PC-9 (cell line): ENCODE results near the gene SNORC. TPM values are rescaled to one million over a fixed set of nuclear protein-coding genes. Genes with fewer than 3 reads are reported as not detected.

Experiments used
- BruUV-seq: library from RNA; stranded (reverse); fragments of 400-500 nt; replicated peaks from 2 replicates; lab custom pipeline; 2021; lab: Mats Ljungman, UMichigan
- CTCF ChIA-PET: fragments of 300-600 bp; sonication (Branson Sonifier 250); formaldehyde crosslinking; loops from one replicate; lab custom pipeline; 2022; ENCODE audit warnings: antibody characterized with exemption; lab: Charles Lee
- POLR2A ChIA-PET: fragments of 300-600 bp; sonication (Branson Sonifier 250); formaldehyde crosslinking; loops from one replicate; lab custom pipeline; 2022; ENCODE audit warnings: antibody characterized with exemption; ENCODE audit not compliant: unreplicated experiment; lab: Charles Lee
- DNase-seq, 2 experiments: peaks; one replicate each; pipeline versions ENCODE4 v3.0.0 to v3.0.0-alpha.2; 2015 to 2022; ENCODE audit warnings: mixed read lengths in 1 of 2
- H2AFZ ChIP-seq: fragments of 200-600 bp; sonication (generic); 2 replicates; pipeline ENCODE4 v1.8.1; 2017; ENCODE audit warnings: antibody characterized with exemption
- H3F3A ChIP-seq: fragments of 200-600 bp; sonication (generic); 2 replicates; pipeline ENCODE4 v1.8.1; 2017; ENCODE audit warnings: antibody characterized with exemption, mild to moderate bottlenecking, low read depth; ENCODE audit not compliant: insufficient read depth
- H3K27ac ChIP-seq: fragments of 200-600 bp; sonication (generic); 2 replicates; pipeline ENCODE4 v1.6.1; 2016; ENCODE audit warnings: mixed run types
- H3K27me3 ChIP-seq: fragments of 200-600 bp; sonication (generic); 2 replicates; pipeline ENCODE4 v1.6.1; 2016; ENCODE audit warnings: low read depth, mixed run types; ENCODE audit not compliant: insufficient read depth
- H3K36me3 ChIP-seq: fragments of 200-600 bp; sonication (generic); 2 replicates; pipeline ENCODE4 v1.6.1; 2016; ENCODE audit warnings: low read depth, mixed run types
- H3K4me1 ChIP-seq: fragments of 200-600 bp; sonication (generic); replicated peaks from 2 replicates; pipeline ENCODE4 v1.6.1; 2016; ENCODE audit warnings: mixed run types; ENCODE audit not compliant: insufficient read depth
- H3K4me2 ChIP-seq: fragments of 200-600 bp; sonication (generic); 2 replicates; pipeline ENCODE4 v1.6.1; 2017; ENCODE audit warnings: mixed run types
- H3K4me3 ChIP-seq: fragments of 200-600 bp; sonication (generic); 2 replicates; pipeline ENCODE4 v1.6.1; 2016; ENCODE audit warnings: mixed run types
- H3K79me2 ChIP-seq: fragments of 200-600 bp; sonication (generic); 2 replicates; pipeline ENCODE4 v1.6.1; 2017; ENCODE audit warnings: low read depth, mixed run types
- H3K9me2 ChIP-seq: fragments of 200-600 bp; sonication (generic); 2 replicates; pipeline ENCODE4 v1.8.1; 2017; ENCODE audit warnings: mild to moderate bottlenecking; ENCODE audit not compliant: insufficient read depth
- H3K9me3 ChIP-seq: fragments of 200-600 bp; sonication (generic); 2 replicates; pipeline ENCODE4 v1.8.1; 2016; ENCODE audit warnings: low read depth; ENCODE audit not compliant: insufficient read depth
- H4K20me1 ChIP-seq: fragments of 200-600 bp; sonication (generic); 2 replicates; pipeline ENCODE4 v1.8.1; 2017; ENCODE audit not compliant: insufficient read depth
- EZH2 ChIP-seq: fragments of 200-600 bp; sonication (generic); IDR thresholded peaks from 2 replicates; pipeline ENCODE4 v1.8.0; 2017; ENCODE audit warnings: antibody characterized with exemption, low read depth
- intact Hi-C: fragments of 100-400 bp; cut with micrococcal nuclease; formaldehyde crosslinking; loops from one replicate; pipeline ENCODE4 v1.10.0; 2022; ENCODE audit not compliant: unreplicated experiment
- total RNA-seq: library from RNA; stranded (reverse); gene quantifications from 2 replicates; pipeline ENCODE4 v1.2.3, GENCODE V29; 2021
- TF ChIP-seq, protein P1 (sequence below): fragments of 200-600 bp; sonication (generic); conservative IDR thresholded peaks from 2 replicates; pipeline ENCODE4 v1.6.1; 2017; ENCODE audit warnings: mixed run types, antibody characterized with exemption, mild to moderate bottlenecking, moderate library complexity

Gene SNORC
- total RNA-seq, 1 experiment from 2014 or later = 10.4 TPM

DNA sequence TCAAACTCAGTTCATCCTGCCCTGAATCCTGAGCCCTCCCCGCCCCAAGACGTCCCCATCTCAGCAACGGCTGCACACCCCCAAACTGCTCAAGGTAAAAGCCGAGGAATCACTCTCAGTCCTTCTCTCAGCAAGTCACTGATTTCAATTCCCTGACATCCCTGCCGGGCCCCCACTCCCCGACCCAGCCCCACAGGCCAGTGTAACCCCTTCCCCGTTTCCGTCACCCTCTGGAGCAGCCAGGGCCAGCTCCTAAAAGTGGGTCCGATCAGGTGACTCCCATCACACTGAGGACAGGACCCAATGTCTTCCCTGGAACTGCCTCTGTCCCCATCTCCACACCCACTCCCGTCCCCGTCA, 20.5 kb downstream of the SNORC start:
- no peaks in the 10 kb centered on the region for H4K20me1 ChIP-seq
- ChIA-PET CTCF (interaction anchor here (1.3 kb wide), 1 partner anchor 361 kb away, joined by 7 read pairs; the partner anchor contains the start of gene ATG16L1), POLR2A (interaction anchor here (0.5 to 1.5 kb wide), 4 partner anchors 29 to 1031 kb away, joined by 3 to 5 read pairs (median 3); no protein-coding TSS in a partner anchor)
- no peaks in the 10 kb centered on the region for H3K9me3 ChIP-seq
- H3K9me2 ChIP-seq = no peaks in the 10 kb centered on the region
- TF ChIP-seq, protein P1, sequence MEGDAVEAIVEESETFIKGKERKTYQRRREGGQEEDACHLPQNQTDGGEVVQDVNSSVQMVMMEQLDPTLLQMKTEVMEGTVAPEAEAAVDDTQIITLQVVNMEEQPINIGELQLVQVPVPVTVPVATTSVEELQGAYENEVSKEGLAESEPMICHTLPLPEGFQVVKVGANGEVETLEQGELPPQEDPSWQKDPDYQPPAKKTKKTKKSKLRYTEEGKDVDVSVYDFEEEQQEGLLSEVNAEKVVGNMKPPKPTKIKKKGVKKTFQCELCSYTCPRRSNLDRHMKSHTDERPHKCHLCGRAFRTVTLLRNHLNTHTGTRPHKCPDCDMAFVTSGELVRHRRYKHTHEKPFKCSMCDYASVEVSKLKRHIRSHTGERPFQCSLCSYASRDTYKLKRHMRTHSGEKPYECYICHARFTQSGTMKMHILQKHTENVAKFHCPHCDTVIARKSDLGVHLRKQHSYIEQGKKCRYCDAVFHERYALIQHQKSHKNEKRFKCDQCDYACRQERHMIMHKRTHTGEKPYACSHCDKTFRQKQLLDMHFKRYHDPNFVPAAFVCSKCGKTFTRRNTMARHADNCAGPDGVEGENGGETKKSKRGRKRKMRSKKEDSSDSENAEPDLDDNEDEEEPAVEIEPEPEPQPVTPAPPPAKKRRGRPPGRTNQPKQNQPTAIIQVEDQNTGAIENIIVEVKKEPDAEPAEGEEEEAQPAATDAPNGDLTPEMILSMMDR = no peak
- TF ChIP-seq EZH2 = no peak
- no peak overlapping the region for H3K4me3 ChIP-seq
- DNase-seq = no peak
- no peaks in the 10 kb centered on the region for H3K79me2 ChIP-seq
- peaks cover 9% of the 10 kb centered on the region for H3K4me1 ChIP-seq
- BruUV-seq = no TSS peak
- no peaks in the 10 kb centered on the region for H3K27me3 ChIP-seq
- H3K4me2 ChIP-seq = no peak overlapping the region
- intact Hi-C loops = loop anchor here (2.0 kb wide), 1 partner anchor 90 kb away; no protein-coding TSS in a partner anchor
- H3F3A ChIP-seq = peaks cover 21% of the 10 kb centered on the region; the same call in 1 of the 2 replicates
- no peak overlapping the region for H2AFZ ChIP-seq
- no peak overlapping the region for H3K27ac ChIP-seq
- no peaks in the 10 kb centered on the region for H3K36me3 ChIP-seq

DNA sequence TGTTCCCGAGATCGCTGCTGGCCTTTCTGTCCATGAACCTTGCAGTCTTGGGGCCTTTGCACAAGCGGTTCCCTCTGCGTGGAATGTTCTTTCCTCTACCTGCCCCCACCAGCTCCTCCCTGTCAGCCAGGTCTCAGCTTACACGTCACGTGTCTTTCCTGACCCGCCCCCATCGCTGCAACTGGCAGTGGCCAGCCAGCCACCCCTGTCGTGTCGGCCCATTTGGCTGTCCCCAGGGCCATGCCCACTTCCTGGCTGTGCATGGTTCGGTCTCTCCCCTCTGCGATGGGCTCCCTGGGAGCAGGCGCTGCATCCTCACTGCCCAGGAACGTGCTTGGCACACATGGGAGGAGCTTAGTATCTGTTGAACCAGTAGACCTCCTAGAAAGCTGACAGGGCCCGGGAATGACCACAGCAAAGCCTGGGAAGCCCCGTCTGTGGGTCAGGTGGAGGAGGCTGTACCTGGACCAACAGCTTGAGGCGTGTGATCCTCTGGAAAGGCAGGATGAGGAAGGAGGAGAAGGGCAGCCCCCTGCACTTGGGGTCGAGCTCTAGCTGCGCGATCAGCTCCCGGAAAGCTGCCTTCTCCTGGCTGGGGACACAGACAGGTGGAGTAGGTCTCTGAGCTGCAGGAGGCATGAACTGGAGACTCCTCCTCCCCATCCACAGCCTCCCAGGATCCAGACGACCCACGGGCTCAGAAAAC, 21.0 kb downstream of the SNORC start:
- no peaks in the 10 kb centered on the region for H3K9me3 ChIP-seq
- H3K36me3 ChIP-seq = no peaks in the 10 kb centered on the region
- H3K4me3 ChIP-seq = no peak overlapping the region
- TSS peak; percentile 69 for BruUV-seq
- no peak overlapping the region for H3K27ac ChIP-seq
- no peaks in the 10 kb centered on the region for H4K20me1 ChIP-seq
- CTCF ChIA-PET = interaction anchor here (0.6 to 1.3 kb wide), 4 partner anchors 80 to 361 kb away, joined by 3 to 7 read pairs (median 4); partner anchors contain the start of gene ATG16L1
- DNase-seq = peak; percentile 62 to 99
- intact Hi-C loops = loop anchor here (1.0 to 2.0 kb wide), 3 partner anchors 35 to 275 kb away; no protein-coding TSS in a partner anchor
- no peak overlapping the region for H3K4me2 ChIP-seq
- peaks cover 3% of the 10 kb centered on the region for H3K4me1 ChIP-seq
- H3K9me2 ChIP-seq = no peaks in the 10 kb centered on the region
- no peaks in the 10 kb centered on the region for H3K27me3 ChIP-seq
- no peak overlapping the region for H2AFZ ChIP-seq
- POLR2A ChIA-PET = interaction anchor here (0.5 to 1.5 kb wide), 5 partner anchors 10 to 98 kb away, joined by 3 to 5 read pairs (median 3); no protein-coding TSS in a partner anchor
- no peaks in the 10 kb centered on the region for H3K79me2 ChIP-seq
- no peak for TF ChIP-seq EZH2
- TF ChIP-seq, protein P1 = no peak
- H3F3A ChIP-seq = peaks cover 21% of the 10 kb centered on the region; the same call in 1 of the 2 replicates

DNA sequence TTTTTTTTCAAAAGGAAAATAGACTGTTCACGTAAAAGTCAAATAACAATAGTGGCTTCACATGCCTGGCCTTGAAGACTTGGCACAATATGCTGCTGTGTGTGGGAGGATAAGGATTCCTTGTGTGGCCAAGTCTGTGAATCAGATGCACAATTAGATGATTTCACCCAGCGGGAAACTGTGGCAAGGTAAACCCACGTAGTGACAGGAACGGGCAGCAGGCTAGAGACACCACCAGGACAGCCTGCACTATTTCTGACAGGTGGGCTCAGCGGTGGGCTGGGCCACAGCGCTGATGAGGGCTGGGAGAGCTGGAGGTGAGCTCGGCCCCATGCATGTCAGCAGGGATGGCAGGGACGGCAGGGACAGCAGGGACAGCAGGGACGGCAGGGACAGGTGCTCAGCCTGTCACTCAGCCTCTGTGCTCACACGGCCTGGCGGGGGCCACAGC, 21.6 kb downstream of the SNORC start:
- intact Hi-C loops = loop anchor here (1.0 to 2.0 kb wide), 3 partner anchors 35 to 275 kb away; no protein-coding TSS in a partner anchor
- H3K27me3 ChIP-seq = no peaks in the 10 kb centered on the region
- ChIA-PET CTCF (interaction anchor here (0.6 to 1.3 kb wide), 4 partner anchors 80 to 360 kb away, joined by 3 to 7 read pairs (median 4); partner anchors contain the start of gene ATG16L1), POLR2A (interaction anchor here (0.6 to 0.8 kb wide), 2 partner anchors 10 to 45 kb away, joined by 3 read pairs; no protein-coding TSS in a partner anchor)
- no peaks in the 10 kb centered on the region for H3K9me3 ChIP-seq
- H3F3A ChIP-seq = peaks cover 21% of the 10 kb centered on the region; the same call in 1 of the 2 replicates
- H3K4me1 ChIP-seq = no peaks in the 10 kb centered on the region
- H3K36me3 ChIP-seq = no peaks in the 10 kb centered on the region
- no peak overlapping the region for H3K27ac ChIP-seq
- TF ChIP-seq, protein P1 = no peak
- no peak for TF ChIP-seq EZH2
- H4K20me1 ChIP-seq = no peaks in the 10 kb centered on the region
- no peak overlapping the region for H3K4me2 ChIP-seq
- no peaks in the 10 kb centered on the region for H3K79me2 ChIP-seq
- no TSS peak for BruUV-seq
- no peaks in the 10 kb centered on the region for H3K9me2 ChIP-seq
- no peak overlapping the region for H3K4me3 ChIP-seq
- no peak for DNase-seq
- no peak overlapping the region for H2AFZ ChIP-seq
